ENCODE data around the gene CDCP1.

CDCP1 gene

DNA sequence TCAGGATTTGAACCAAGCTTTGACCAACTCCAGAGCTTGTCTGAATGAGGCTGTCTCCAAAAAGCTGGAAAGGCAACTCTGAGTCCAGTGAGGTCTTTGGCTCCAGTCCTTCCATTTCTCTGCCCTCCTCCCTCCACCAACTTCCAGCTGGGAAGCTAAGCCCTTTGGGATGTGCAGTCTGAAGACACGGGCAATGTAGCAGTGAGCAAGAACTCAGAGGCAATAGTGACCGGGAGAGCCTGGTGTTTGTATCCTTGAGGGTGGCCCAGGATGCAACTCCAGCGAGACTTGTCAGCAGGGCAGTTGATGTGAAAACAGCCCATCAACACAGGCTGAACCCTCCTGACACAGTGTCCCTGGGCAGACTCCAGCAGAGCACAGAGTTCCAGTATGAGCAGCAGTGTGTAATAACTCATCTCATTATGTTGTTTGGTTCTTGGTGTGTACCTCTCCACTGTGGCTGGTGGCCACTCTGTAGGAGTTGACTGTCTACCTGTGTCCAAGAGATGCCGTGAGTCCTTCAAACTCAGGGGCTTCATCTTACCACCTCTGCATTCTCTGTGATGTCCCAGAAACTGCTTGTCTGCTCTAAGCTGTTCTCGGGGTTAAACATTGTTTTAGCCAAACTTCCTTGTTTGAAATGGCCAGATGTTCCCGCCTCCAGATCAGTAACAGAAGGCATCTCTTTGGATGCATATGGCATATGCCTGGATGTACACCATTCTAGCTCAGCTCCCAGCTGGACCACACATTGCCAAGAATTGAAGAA is 6.6 kb downstream of the CDCP1 start:
- no peak for DNase-seq (ENCODE audit: low read depth, low spot score)

DNA sequence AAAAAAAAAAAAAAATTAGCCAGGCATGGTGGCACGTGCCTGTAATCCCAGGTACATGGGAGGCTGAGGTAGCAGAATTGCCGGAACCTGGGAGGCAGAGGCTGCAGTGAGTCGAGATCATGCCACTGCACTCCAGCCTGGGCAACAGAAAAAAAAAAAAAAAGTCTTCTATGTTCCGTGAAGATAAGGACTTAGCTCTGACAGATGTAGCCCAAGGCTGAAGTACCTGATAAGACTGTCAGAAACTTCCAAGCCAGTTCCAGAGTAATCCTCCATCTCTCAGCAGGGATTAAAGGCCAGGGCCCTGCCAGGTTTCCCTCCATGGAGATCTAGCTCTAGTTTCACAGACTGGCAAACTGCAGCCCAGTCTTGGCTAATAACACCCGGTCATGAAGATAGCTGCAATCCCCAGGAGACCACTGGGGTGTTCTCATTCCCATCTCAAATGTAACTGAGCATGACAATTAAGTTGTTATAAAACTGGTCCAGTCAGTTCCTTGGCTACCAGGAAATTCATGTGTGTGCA is 8.5 kb downstream of the CDCP1 start:
- DNase-seq (ENCODE audit: low read depth, low spot score), result no peak

DNA sequence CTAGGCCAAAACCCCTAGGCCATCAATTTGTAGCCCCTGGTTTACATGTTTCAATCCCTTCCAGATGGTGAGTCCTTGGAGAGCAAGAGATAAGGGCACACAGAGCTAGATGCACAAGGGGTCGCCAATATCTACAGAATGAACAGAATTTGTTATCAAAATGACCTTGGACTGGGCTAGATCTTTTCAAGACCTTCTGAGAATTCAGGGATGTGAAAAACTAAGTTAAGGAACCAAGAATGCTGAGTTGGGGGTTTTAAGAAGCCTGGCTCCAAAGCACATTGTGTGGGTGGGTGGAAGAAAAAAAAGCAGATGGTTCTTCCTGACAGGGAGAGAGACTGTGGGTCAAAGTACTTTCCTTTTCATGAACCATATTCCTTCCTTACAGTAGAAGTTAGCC is 10.2 kb downstream of the CDCP1 start:
- no peak for DNase-seq (ENCODE audit: low read depth, low spot score)

DNA sequence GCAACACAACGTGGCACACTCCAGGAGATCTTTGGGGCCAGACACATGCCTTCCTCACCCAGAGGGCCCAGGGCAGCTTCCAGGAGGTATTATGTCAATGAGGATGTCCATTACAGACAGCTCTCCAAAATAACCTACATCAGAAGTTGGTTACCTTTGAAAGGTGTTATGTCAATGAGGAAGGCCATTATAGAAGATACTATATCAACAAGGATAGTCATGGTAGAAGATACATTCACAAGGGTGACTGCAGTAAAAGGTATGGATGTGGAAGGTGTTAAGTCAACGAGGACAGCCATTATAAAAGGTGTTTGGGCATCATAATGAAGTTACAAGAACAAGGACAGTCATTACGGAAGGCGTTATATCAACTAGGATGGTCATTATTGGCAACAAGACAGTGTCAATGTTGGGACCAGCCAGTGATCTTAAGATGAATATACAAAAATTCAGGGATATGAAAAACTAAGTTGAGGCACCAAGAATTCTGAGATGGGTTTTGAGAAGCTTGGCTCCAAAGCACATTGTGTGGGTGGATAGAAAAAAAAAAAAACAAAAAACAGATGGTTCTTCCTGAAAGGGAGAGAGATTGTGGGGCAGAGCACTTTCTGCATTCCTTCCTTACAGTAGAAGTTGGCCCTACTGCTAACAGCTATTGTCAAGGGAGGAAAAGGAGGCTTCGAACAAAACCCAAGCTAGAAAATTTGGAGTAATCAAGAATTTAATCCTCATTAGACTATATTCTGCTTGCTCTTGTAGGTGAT is 11.2 kb downstream of the CDCP1 start:
- DNase-seq (ENCODE audit: low read depth, low spot score), result no peak

DNA sequence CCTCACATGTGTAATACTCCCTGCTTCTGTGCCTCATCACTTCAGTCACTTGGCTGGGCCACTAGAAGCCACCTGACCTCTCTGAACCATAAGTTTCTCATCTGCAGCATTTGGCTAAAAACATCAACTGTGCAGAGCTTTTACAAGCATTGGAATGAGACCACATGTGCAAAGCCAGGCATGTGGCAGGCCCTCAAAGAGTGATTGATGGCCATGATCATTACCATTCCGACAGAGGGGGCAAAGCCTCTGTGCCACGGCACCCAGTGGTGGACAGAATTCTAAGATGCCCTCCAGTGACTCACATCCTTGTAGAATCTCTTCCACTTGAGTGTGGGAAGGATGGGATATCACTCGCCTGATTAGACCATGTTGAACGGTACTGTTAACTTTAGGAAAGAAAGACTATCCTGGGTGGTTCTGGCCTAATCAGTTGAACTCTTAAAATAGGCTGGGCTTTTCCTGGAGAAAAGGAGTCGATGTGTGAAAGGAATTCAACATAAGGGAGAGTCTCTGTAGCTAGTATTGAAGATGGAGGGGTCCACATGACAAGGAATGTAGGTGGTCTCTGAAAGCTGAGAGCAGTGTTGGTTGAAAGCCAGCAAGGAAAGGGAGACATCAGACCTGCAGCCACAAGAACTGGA is 13.5 kb downstream of the CDCP1 start:
- no peak for DNase-seq (ENCODE audit: low read depth, low spot score)

DNA sequence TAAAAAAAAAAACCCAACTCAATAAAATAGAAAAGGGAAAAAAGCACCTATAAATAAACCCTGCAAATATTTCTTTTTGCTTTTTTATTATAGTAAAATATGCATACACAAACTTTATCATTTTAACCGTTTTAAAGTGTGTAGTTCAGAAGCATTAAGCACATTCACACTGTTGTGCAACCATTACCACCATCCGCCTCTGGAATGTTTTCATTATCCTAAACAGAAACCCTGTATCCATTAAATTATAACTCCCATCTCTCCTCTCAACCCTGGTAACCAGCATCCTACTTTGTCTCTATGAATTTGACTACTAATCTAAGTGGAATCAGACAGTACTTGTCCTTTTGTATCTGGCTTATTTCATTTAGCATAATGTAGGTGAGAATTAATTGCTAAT is 15.0 kb downstream of the CDCP1 start:
- DNase-seq (ENCODE audit: low read depth, low spot score), result no peak

DNA sequence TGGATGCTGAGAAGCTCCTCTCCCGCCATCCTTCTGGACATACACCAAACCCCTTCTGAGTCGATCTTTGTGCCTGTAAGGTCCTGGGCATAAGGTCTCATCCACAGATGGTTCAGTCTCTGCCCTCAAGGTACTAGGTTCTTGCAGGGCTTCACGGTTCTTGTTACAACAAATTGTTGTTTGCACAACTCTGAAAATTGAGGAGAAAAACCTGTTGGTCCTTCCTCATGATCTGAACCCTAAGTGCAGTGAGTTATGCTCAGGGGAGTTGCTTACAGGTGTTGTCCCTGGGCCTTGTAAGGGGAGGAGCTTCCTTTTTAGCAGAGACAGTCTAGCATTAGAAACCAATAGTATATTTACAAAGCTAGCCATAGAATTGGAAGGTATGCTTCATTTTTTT is 15.7 kb downstream of the CDCP1 start:
- DNase-seq (ENCODE audit: low read depth, low spot score), result no peak

DNA sequence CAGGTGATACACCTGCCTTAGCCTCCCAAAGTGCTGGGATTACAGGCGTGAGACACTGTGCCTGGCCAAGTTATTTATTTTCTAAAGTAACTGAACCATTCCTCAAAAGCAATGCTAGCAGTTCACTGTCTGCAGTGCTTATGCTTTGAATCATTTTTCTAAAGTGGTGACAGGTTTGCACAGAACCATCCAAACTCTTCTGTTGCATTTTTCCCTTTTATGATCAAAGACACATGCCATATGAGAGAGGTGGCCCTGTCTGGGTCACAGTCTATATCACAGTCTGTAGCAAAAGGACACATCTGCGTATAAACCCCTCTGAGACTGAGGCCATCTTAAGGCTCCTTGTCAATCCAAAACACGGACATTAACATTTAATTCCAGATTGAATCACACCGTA is 17.2 kb downstream of the CDCP1 start:
- DNase-seq (ENCODE audit: low read depth, low spot score), result no peak

DNA sequence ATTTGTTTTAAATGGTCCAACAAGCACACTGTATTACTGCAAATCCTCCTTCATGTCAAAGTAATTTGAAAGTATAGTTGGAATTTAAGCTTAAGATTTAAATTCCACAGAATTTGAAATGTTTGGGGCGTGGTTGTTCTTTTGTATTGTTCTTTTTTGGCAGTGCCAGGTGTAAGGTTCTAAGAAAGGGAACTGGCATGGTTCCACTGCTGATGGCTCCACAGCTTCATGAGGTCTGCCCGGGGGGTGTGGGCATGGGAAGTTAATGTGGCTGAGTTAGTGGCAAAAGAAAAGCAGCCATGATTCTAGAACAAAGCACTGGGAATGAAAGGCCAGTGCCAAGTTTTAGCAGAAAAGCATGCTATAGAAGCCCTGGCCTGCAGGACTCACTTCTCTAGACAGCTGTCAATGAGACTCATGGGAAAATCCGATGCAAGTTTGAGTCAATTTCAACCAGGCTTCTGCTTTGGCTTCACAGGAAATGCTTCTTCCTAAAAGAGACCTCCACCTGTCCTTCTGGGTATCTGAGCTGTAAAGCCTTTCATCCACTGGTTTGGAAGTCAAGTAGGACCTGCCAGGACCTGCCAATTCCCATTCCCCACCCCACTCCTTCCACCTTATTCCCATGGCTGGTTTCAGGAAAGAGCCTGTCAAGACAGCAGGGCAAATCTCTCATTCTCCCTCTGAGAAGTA is 18.9 kb downstream of the CDCP1 start:
- no peak for DNase-seq (ENCODE audit: low read depth, low spot score)

DNA sequence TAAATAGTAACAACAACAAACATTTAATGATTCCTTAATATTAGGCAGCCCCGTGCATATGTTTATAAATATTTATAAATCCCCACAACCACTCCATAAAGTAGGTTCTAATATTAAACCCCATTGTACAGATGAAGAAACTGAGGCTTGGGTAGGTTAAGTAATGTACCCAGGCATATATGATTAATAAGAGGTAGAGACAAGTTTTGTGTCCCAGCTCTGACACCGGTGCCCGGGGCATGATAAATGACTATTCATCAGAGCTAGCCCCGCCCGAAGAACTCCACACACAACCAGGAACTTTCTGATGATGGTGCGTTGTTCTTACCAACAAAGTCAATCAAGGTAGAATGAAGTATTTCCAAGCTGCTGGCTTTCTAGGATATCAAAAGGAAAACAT is 19.4 kb downstream of the CDCP1 start:
- no peak for DNase-seq (ENCODE audit: low read depth, low spot score)

DNA sequence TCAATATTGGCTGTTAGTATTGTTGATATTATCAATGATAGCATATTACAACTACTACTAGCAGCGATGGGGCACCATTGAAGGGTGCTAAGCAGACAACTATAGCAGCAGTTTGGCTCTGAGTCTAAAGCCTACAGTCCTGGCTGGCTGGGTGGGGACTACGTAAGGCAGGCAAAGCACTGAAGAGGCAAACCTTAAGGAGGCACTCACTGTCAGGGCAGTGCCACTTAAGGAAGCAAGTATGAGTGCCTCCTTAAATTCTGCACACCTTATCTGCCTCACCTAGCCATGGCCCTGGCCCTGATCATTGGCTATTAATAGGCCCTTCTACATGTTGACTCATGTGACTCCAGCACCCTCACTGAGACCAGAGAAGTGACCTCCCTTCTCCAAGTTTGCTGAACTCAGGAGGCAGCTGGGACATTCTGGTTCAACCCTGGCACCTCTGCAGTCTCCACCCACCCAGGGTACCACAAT is 20.6 kb downstream of the CDCP1 start:
- DNase-seq (ENCODE audit: low read depth, low spot score), result no peak

DNA sequence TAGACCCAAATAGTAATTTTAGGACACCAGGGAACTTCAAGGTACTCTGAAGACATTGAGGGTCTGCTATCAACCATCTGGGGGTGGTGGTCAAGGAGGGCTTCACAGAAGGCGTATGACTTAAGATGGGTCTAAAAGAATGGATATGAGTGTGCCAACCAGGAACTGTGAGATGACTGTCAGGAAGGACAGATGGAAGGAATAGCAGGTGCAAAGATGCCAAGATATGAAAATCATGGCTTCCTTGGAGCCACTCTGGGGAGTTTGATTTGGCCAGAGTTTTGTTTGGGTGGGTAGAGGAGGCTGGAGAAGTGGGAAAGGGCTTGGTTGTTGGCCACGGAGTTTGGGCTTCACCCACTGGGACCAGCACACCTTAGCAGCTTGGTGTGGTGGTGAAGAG is 21.2 kb downstream of the CDCP1 start:
- no peak for DNase-seq (ENCODE audit: low read depth, low spot score)

DNA sequence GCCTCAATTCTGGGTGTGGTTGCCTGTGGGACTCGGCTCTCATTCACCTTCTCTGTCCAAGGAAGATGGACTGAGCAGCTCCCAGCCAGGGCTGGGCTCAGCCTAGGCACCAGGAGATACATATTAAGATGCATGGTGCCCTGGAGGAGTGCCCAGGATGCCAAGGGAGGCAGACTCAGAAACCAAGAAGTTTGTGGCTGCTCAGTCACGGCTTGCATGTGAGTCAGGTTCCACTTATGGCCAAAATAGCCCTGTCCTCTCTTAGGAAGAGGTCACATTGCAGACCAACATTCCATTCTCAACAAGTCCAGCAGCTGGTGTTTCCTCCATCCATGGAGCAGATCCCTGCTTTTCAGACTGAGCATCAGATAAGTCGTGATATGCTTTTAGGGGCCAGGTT is 21.8 kb downstream of the CDCP1 start:
- no peak for DNase-seq (ENCODE audit: low read depth, low spot score)

DNA sequence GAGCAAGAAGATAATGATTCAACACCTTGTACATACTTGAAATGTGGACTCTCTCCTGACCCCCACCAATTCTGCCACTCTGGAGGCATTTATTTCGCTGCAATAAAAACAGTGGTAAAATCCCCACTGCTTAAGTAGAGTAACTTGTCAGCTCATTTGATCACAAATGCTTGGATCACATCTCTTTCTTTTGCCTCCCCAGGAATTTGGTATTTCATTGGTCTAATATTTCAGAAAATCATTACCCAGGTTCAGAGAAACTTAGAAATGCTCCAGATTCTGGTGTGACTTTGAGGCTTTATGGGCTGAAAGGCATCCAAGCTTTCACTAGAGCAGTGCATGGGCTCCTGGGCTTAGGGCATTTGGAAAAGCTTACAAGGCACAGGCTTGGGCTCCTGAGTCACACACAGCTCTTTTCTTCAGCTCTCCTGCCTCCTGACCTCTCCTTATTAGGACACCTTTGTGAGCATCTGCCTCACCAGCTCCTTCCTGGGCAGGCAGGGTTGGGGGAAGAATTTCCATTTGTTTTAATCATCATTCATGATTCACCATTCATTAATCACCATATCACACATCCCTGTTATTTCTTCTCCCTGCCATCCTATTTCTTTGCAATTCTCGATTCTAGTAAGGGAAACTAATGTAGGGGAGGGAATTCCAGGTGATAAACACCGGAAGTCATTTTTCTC is 22.5 kb downstream of the CDCP1 start:
- DNase-seq (ENCODE audit: low read depth, low spot score), result no peak

DNA sequence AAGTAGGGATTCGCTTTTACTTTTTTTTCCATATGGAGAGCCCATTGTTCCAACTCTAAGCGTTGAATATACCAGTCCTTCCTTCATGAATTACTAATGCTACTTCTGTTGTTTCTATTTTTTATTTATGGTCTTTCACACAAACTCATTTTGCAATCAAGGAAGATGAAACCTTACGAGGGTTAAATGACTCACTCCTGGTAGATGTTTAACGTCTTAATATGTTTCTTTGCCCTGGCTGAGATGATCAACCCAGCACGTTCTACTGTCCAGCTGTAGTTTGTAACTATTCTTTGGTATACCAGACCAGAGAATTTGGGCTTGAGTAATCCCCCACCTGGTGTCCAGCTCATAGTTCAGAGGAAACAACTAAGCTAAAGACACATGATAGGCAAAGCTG is 23.1 kb downstream of the CDCP1 start:
- DNase-seq (ENCODE audit: low read depth, low spot score), result no peak

DNA sequence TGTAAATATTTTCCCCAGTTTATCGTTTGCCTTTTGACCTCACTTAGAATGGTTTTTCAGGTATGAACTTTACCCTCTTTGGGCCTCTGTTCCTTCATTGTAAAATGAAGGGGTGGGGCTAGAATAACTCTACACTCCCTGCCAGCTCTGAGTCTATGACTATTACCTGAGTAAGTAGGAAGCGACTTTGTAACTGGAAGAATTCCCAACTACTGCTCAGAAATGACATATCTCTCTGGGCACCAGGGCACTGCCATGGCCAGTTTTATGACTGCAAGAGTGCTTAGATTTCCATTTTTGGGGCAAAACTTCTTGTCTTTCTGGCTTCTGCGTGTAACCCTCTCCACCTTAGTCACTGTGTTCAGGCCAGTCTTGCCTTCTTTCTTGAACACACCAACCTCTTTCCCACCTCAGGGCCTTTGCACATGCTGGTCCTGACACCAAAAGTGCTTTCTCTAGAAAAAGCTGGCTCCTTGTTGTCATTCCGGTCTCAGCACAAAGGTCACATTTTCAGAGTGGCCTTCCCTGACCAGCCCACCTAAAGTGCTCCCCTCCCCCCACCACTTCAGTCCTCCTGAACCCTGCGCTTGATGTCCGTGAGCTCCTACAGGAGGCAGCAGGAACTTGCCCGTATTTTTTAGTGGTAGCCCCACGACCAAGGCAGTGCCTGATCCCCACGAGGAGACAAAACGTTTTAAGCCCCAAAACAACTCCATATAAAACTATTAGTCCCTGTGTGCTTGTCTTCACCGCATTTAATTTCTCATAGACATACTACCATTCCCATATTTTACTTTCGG is 25.6 kb downstream of the CDCP1 start:
- DNase-seq (ENCODE audit: low read depth, low spot score), result no peak

DNA sequence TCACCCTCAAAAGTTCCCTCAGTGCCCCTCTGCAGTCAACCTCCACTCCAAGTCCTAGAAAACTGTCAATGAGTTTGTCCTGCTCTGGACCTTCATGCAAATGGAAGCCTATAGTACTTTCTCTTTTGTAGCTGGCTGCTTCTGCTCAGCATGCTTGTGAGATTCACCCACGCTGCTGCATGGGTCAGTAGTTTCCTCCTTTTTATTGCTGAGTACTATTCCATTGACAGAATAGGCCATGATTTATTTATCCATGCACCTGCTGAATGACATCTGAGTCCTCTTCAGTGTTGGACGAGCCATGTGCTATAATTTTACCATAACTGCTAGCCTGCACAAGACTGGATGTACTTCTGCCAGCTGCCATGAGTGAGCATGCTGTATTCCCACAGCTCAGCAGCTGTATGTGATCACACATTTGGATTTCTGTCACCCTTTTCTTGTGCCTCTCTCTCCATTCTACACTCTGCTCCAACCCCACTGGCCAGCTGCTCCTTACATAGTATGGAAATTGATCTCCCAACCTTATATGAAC is 26.3 kb downstream of the CDCP1 start:
- DNase-seq (ENCODE audit: low read depth, low spot score), result no peak

DNA sequence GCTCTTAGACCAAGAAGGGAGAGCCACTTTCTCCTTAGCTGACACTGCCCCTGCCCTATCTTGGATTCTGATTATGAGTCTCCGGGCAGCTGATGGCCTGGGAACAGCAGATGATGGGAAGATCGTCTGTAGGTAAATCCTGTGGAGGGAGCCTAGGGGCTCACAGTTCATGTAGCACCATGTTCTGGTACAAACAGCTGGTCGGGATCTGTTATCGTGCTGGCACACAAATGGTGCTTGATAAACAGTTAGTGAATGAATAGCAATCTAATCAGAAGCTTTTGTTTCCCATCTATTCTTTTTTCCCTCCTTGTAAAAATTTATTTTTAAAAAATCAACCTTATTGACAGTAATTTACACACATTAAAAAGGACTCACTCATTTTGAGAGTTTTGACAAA is 26.8 kb downstream of the CDCP1 start:
- no peak for DNase-seq (ENCODE audit: low read depth, low spot score)

DNA sequence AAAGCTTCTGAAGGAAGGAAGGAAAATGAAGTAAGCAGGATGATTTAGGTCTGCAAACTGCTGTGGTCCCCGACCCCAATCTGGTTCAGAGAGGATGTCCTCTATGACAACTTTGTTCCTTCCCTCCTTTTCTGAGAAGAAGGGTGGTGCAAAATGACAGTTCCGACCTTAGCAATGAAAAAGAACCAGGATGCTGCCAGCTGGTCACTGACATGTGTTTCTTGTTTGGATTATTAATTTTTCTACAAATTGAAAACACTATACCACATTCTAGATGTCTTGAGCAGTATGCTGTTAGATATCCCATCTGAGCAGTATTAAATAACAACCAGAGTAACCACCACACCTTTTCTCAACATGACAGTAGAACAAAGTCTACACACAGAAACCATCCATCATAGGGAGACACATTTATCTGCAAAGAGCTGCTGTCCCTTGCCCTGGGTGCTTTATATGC is 27.5 kb downstream of the CDCP1 start:
- no peak for DNase-seq (ENCODE audit: low read depth, low spot score)

DNA sequence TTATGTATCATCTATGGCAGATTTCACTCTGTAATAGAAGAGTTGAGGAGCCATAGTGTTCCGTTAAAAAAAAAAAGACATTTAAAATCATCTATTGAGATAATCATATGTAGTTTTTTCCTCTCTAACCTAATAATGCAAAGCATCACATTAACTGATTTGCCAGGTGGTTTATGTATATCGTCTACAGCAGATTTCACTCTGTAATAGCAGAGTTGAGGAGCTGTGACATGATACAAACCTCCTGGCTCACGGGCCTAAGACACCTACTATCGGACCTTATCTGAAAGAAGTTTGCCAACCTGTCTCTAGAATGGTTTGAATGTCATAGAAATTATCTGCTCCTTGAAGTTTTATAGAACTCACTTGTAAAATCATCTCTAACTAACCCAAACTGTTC is 29.8 kb downstream of the CDCP1 start:
- no peak for DNase-seq (ENCODE audit: low read depth, low spot score)
